Posterior vena cava (tissue), 2 donors: Measurements from ENCODE around the gene LYL1. TPM values are rescaled to one million over a fixed set of nuclear protein-coding genes. Genes with fewer than 3 reads are reported as not detected.

Experiments
- DNase-seq: peaks from one replicate; pipeline ENCODE4 v3.0.0-alpha.2; 2020; ENCODE audit warnings: low spot score
- intact Hi-C, 2 donors: fragments of 100-400 bp; cut with DNase I; formaldehyde crosslinking; loops; one replicate each; pipeline versions ENCODE4 v1.14.1 to v1.14.2; 2022 to 2023
- total RNA-seq, 2 donors: library from RNA; stranded (reverse); fragmentation: NEBNext Ultra II Directional; extraction: Animal tissue kit (Norgen Biotek cat#: 25700); gene quantifications; one replicate each; pipeline ENCODE4 v1.2.1, GENCODE V29; 2021
- donor health status: DM: yes; HTN: yes; CAD: no.
- donor health status: DM: yes; HTN: yes; CAD: no.

Gene LYL1
- total RNA-seq, 2 donors from 2014 or later, result 9.8 to 13.0 TPM

- intact Hi-C loops, result no loop called here
- DNase-seq, result no peak
Measured at GRCh38 chr19:13083627-13084026, 19.0 kb downstream of the LYL1 start.

GRCh38 chr19:13083008-13083404, 19.7 kb downstream of the LYL1 start:
- intact Hi-C loops, result no loop called here
- no peak for DNase-seq

DNA sequence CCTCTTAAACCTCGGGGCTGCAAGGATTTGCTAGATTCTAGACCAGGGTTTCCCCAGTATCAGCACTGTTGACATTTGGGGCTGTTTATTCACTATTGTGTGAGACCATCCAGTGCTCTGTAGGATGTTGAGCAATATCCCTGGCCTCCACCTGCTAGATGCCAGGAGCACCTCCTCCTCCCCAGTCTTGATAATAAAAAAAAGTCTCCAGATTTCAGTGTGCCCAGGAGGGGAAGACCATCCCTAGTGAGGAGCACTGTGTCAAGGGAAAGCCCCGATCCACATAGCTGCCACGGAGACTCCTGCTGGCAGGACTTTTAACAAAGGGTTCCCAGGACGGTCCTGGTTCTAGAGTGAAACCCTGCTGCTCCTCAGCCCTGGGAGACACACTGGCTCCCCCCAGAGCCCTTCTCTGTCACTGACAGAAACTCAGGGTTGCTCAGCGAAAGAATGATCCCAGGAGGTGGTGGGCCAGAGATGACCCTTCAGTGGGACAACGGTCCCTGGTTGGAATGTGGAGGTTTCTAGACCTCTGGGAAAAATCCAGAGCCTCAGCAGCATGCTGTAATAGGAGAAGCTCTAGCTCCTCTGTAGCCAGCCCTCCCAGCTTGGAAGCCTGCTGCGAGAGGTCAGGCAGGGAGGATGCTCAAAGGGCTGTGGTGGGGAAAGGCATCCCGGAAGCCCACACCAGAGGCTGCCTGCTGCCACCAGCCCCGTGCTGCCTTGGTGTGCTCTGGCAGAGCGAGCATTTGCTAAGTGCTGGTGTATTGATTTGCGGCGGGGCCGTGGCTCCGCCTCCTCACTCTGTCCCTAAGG, 20.3 kb downstream of the LYL1 start:
- intact Hi-C loops, result no loop called here
- no peak for DNase-seq

GRCh38 chr19:13079542-13079986, 23.1 kb downstream of the LYL1 start:
- DNase-seq, result no peak

DNA sequence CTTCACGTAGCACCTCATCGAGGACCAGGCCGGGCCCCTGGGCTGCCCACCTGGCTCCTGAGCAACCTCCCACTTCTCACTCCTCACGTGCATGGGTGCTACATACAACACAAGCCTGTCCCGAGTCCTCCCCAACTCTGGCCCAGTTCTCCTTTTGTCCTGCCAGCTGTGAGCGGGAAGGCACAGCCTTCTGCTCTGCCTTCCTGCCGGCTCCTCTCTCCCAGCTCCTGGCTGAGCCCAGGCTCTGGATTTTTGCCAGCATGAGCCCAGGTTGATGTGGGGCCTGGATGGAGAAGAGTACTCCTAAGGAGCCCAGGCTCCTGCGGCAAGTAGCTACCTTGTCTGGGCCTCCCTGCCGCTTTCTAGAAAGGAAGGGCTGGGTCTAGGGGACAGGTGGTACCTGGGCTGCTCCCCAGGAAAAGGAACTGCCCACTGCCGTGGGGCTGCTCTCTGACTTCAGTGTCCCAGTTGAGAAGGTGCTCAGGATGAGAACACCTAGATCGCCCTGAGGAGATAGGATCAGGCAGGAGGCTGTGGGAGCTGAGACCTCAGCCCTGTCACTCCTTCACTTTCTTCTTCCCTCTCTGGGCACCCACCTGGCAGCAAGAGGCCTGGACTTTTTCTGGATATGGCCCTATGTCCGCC, 23.6 kb downstream of the LYL1 start:
- no peak for DNase-seq
- intact Hi-C loops, result no loop called here

More at GRCh38 chr19:13079542-13079986, 23.1 kb downstream of the LYL1 start:
- intact Hi-C loops, result no loop called here

- intact Hi-C loops, result no loop called here
- no peak for DNase-seq
Measured at GRCh38 chr19:13078381-13078780, 24.3 kb downstream of the LYL1 start.

DNA sequence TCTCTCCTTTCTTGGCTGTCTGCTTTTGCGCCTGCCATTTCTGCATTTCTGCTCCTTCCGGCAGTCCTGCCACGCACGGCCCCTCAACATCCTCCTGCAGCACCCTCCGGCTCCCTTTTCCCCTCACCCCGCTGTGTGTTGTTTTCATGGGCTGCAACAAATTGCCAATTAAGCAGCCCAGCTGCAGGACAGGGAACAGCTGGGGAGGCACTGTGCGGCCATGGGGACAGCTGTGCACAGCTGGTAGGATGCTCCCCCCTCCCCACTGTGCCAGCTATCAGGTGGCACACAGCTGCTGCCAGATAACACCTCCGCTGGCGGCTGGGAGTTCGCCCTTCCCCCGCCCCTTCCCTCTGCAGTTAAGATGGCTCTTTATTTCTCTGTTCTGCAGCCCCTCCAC, 25.4 kb downstream of the LYL1 start:
- intact Hi-C loops, result no loop called here
- DNase-seq, result no peak

GRCh38 chr19:13076787-13077186, 25.9 kb downstream of the LYL1 start:
- no peak for DNase-seq
- intact Hi-C loops, result no loop called here

GRCh38 chr19:13076320-13076719, 26.3 kb downstream of the LYL1 start:
- intact Hi-C loops, result no loop called here
- no peak for DNase-seq

DNA sequence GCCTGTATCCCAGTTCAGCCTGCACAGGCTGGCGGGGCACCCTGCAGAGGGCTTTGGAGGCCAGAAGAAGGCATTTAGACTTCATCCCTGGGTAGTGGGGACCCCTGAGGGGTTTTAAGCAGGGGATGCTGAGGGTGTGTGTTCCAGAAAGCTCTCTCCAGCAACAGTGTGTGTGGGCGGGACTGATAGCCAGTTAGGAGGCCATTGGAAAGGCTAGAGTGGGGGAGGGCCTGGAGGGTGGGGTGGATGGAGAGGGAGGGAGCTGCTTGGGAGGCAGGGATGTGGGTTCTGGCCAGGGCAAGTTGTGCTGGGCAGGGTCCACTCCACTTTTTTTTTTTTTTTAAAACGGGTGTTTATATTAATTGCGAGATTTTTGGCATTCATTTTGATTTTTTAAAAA, 28.3 kb downstream of the LYL1 start:
- DNase-seq, result no peak

GRCh38 chr19:13073263-13073662, 29.4 kb downstream of the LYL1 start:
- intact Hi-C loops, result no loop called here
- no peak for DNase-seq

More for the DNA sequence above, 28.3 kb downstream of the LYL1 start:
- intact Hi-C loops, result no loop called here

DNA sequence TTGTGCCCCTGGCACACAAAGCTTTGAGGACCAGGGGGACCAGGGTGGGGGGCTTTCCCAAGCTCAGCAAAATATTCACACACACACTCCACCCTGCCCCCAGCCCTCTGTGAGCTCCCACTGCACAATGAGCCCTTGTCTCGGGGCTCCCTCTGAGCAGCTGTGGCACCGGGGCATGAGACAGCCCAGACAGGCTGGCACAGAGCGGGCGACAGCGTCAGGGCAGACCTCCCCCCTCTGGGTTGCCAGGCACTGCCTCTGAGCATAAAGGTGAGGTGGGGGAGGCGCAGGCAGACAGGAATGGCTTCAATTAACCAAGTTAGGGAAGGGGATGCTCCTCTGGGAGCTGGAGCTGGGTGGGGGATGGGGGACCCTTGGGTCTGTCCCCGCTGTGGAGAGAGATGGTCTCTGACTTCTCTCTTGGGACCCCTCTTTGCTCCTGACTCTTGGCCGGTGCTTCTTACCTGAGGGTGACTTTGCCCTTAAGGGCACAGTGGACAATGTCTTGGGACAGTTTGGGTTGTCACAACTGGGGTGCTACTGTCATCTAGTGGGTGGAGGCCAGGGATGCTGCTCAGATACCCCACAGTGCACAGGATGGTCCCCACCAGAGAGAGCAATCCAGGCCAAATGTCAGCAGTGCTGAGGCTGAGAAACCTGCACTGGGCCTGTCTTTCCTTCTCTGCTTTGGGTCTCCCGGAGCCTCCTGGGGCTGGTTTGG, 30.3 kb downstream of the LYL1 start:
- intact Hi-C loops, result no loop called here
- no peak for DNase-seq

DNA sequence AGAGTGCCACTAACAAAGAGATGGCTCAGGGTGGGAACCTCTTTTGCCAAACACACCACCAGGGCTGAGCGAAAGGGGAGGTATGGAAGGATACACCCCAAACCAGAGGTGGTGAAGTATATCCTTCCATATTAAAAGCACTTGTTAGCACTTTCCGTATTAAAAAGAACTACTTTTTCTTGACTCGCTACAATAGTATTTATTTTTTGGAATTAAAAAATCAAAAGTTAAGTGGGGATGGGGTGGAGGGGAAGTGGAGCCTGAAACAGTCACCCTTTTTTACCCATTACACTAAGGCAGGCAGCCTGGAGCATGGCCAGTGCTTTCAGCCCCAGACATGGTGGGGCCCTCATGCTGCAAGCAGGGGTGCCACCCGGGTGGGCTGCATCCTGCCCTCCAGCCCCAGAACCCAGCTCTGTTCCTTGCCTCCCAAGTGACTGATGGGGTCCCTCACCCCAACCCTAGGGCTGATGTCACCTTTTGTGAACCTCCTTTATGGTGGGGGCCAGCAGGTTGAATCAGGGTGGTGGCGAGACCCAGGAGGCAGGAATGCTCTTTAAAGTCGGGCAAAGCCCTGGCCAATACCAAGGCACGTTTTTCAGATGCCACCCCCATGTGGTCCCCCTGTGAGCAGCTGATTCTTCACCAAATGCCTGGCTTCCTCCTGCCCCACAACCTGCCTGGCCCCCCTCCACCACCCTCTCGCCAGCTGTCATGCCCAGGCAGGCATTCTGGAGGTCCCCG, 31.0 kb downstream of the LYL1 start:
- DNase-seq, result no peak
- intact Hi-C loops, result no loop called here

- no peak for DNase-seq
- intact Hi-C loops, result no loop called here
Measured at GRCh38 chr19:13070425-13071140, 32.1 kb downstream of the LYL1 start.

GRCh38 chr19:13069415-13070359, 33.0 kb downstream of the LYL1 start:
- intact Hi-C loops, result no loop called here
- DNase-seq, result no peak

DNA sequence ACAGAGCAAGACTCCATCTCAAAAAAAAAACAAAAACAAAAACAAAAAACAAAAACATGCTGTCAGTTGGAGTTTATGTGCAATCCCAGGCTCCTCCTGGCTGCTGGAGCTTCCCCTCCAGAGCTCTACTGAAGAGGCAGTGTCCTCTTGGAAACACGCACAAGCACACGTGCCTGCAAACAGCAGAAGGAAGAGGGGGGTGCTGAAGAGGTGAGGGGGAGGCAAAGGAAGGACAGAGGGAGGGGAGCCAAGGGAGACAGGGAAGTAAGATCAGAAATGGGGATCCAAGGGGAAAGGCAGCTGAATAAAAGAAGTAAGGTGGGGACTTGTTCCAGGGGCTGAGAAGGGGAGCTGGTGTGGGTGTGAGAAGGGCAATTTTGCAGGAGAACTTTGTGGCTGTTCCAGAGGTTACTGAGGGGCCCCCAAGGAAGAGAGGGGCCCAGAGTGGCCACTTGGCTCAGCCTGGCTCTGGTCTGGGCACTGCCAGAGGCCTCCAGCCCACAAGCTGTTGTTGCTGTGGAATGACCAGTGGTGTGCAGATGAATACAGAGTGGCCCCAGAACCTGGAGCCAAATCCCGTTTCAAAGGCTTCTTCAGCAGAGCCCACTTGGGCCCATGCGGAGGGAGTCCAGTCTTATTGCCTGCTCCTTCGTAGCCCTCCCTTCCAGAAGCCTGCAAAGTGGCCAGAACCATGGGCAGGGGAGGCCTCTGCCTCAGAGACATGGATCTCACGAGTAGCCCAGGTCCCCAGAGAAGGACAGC, 34.4 kb downstream of the LYL1 start:
- DNase-seq, result no peak
- intact Hi-C loops, result no loop called here
